PC-3 (cell line): ENCODE results near the gene SAA1. TPM values are rescaled to one million over a fixed set of nuclear protein-coding genes. Genes with fewer than 3 reads are reported as not detected.

Source experiments
- ATAC-seq: fragments of 200-7000 bp; cut with Tn5 transposase; 2 replicates; pipeline ENCODE4 v1.9.1; 2020; ENCODE audit warnings: mild to moderate bottlenecking, moderate library complexity
- BruUV-seq: library from RNA; stranded (reverse); fragments of 400-500 nt; replicated peaks from 2 replicates; lab custom pipeline; 2021; lab: Mats Ljungman, UMichigan
- CTCF ChIA-PET: fragments of 300-600 bp; sonication (Branson Sonifier 250); formaldehyde crosslinking; loops from one replicate; lab custom pipeline; 2022; ENCODE audit warnings: antibody characterized with exemption; lab: Charles Lee
- POLR2A ChIA-PET: fragments of 300-600 bp; sonication (Branson Sonifier 250); formaldehyde crosslinking; loops from one replicate; lab custom pipeline; 2022; ENCODE audit warnings: antibody characterized with exemption; ENCODE audit not compliant: unreplicated experiment; lab: Charles Lee
- DNase-seq: peaks from one replicate; pipeline ENCODE4 v3.0.0-alpha.2; 2015
- H2AFZ ChIP-seq: fragments of 300-600 bp; sonication (generic); 2 replicates; pipeline ENCODE4 v1.6.0; 2016; ENCODE audit warnings: antibody characterized with exemption, low read length
- H3F3A ChIP-seq: fragments of 300-600 bp; sonication (generic); one replicate; pipeline ENCODE4 v1.6.0; 2017; ENCODE audit warnings: antibody characterized with exemption, low read length, control low read depth, mild to moderate bottlenecking; ENCODE audit not compliant: unreplicated experiment
- H3K27ac ChIP-seq: fragments of 300-600 bp; sonication (generic); 2 replicates; pipeline ENCODE4 v1.5.1; 2016; ENCODE audit warnings: mild to moderate bottlenecking, low read length
- H3K27me3 ChIP-seq: fragments of 300-600 bp; sonication (generic); 2 replicates; pipeline ENCODE4 v1.6.1; 2016; ENCODE audit warnings: low read length, mixed read lengths
- H3K36me3 ChIP-seq: fragments of 300-600 bp; sonication (generic); 2 replicates; pipeline ENCODE4 v1.6.1; 2016; ENCODE audit warnings: low read depth, mixed run types, low read length, mixed read lengths
- H3K4me1 ChIP-seq: fragments of 300-600 bp; sonication (generic); 2 replicates; pipeline ENCODE4 v1.5.1; 2016; ENCODE audit warnings: low read length; ENCODE audit not compliant: insufficient read depth
- H3K4me2 ChIP-seq: fragments of 300-600 bp; sonication (generic); 2 replicates; pipeline ENCODE4 v1.6.0; 2016; ENCODE audit warnings: low read length
- H3K4me3 ChIP-seq: fragments of 300-600 bp; sonication (generic); 2 replicates; pipeline ENCODE4 v1.5.1; 2016; ENCODE audit warnings: mild to moderate bottlenecking, low read length, mixed read lengths
- H3K79me2 ChIP-seq: fragments of 300-600 bp; sonication (generic); 2 replicates; pipeline ENCODE4 v1.6.1; 2017; ENCODE audit warnings: low read length, mixed read lengths
- H3K9ac ChIP-seq: fragments of 300-600 bp; sonication (generic); 2 replicates; pipeline ENCODE4 v1.6.0; 2016; ENCODE audit warnings: mild to moderate bottlenecking, low read length
- H3K9me2 ChIP-seq: fragments of 300-600 bp; sonication (generic); replicated peaks from 2 replicates; pipeline ENCODE4 v1.6.1; 2016; ENCODE audit warnings: mixed run types, low read length, mixed read lengths
- H3K9me3 ChIP-seq: fragments of 300-600 bp; sonication (generic); 2 replicates; pipeline ENCODE4 v1.6.1; 2016; ENCODE audit warnings: low read length, mixed read lengths
- H4K20me1 ChIP-seq: fragments of 300-600 bp; sonication (generic); 2 replicates; pipeline ENCODE4 v1.6.1; 2016; ENCODE audit warnings: low read length, mixed read lengths
- EZH2 ChIP-seq: fragments of 300-600 bp; sonication (generic); IDR thresholded peaks from one replicate; pipeline ENCODE4 v1.6.1; 2017; ENCODE audit warnings: antibody characterized with exemption, mild to moderate bottlenecking, low read length; ENCODE audit not compliant: unreplicated experiment
- EZH2phosphoT487 ChIP-seq: fragments of 300-600 bp; sonication (generic); IDR thresholded peaks from 2 replicates; pipeline ENCODE4 v1.6.1; 2018; ENCODE audit warnings: mild to moderate bottlenecking, antibody characterized with exemption, low read length, borderline replicate concordance
- intact Hi-C: fragments of 100-400 bp; cut with micrococcal nuclease; formaldehyde crosslinking; loops from 2 replicates; pipeline ENCODE4 v1.9.0; 2023
- total RNA-seq: library from RNA; depleted of rRNA; stranded (reverse); fragments of >200 nt; gene quantifications from 2 replicates; pipeline ENCODE4 v1.2.3, GENCODE V29; 2014
- TF ChIP-seq, protein P1 (sequence below): fragments of 300-600 bp; sonication (generic); conservative IDR thresholded peaks from 2 replicates; pipeline ENCODE4 v1.5.1; 2017; ENCODE audit warnings: antibody characterized with exemption, low read depth, mild to moderate bottlenecking, low read length

The SAA1 gene
- total RNA-seq, 1 experiment from 2014 or later = not detected

DNA sequence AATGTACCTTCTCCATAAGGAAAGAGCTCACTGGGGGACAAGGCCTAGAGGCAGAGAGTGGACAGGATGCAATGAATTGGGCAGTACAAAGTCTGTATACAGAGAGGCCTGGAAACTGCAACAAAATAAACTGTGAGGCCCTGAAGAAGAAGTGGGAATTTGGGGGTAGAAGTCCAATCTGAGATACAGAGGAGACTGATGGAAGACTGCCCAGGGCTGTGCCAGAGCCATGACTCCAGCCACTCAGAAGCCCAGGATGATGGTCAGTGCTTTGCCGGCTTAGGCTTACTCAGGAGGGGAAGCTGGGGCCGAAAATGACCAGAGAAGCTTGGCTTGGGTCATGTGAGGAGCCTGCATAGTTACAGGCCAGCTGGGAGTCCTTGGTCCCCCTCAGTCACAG is 35.2 kb upstream of the SAA1 start:
- no peak overlapping the region for H3K27ac ChIP-seq
- intact Hi-C loops = no loop called here
- H3K4me2 ChIP-seq = no peak overlapping the region
- POLR2A ChIA-PET = no interaction called here
- CTCF ChIA-PET = no interaction called here
- H3K36me3 ChIP-seq = no peaks in the 10 kb centered on the region
- BruUV-seq = no TSS peak
- H3F3A ChIP-seq = no peaks in the 10 kb centered on the region
- no peak for DNase-seq
- no peak overlapping the region for H3K9ac ChIP-seq
- H3K4me1 ChIP-seq = no peaks in the 10 kb centered on the region
- TF ChIP-seq EZH2phosphoT487 = no peak
- no peak for TF ChIP-seq EZH2
- TF ChIP-seq, protein P1, sequence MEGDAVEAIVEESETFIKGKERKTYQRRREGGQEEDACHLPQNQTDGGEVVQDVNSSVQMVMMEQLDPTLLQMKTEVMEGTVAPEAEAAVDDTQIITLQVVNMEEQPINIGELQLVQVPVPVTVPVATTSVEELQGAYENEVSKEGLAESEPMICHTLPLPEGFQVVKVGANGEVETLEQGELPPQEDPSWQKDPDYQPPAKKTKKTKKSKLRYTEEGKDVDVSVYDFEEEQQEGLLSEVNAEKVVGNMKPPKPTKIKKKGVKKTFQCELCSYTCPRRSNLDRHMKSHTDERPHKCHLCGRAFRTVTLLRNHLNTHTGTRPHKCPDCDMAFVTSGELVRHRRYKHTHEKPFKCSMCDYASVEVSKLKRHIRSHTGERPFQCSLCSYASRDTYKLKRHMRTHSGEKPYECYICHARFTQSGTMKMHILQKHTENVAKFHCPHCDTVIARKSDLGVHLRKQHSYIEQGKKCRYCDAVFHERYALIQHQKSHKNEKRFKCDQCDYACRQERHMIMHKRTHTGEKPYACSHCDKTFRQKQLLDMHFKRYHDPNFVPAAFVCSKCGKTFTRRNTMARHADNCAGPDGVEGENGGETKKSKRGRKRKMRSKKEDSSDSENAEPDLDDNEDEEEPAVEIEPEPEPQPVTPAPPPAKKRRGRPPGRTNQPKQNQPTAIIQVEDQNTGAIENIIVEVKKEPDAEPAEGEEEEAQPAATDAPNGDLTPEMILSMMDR = no peak
- no peaks in the 10 kb centered on the region for H3K79me2 ChIP-seq
- H2AFZ ChIP-seq = no peak overlapping the region
- no peak overlapping the region for H3K4me3 ChIP-seq
- peaks cover 26% of the 10 kb centered on the region for H3K27me3 ChIP-seq
- H3K9me3 ChIP-seq = no peaks in the 10 kb centered on the region
- no peaks in the 10 kb centered on the region for H4K20me1 ChIP-seq
- no peaks in the 10 kb centered on the region for H3K9me2 ChIP-seq
- ATAC-seq = no peak

DNA sequence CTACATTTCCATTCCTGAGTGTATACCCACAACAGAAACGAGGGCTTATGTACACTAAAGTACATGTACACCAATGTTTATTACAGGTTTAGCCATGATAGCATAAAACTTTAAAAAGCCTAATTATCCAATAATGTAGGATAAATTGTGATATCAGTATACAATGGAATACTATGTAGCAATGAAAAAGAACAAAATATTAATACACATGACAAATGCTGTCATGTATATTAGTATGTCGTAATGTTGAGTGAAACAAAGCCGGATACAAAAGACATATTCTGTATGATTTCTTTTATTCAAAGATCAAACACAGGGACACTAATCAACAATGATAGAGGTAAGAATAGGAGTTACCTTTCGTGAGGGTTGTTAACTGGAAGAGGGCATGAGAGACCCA is 32.2 kb upstream of the SAA1 start:
- no peak overlapping the region for H3K4me3 ChIP-seq
- H3K27me3 ChIP-seq = peaks cover 39% of the 10 kb centered on the region
- ChIA-PET CTCF (no interaction called here), POLR2A (no interaction called here)
- BruUV-seq = no TSS peak
- DNase-seq = no peak
- no peak for ATAC-seq
- no peak overlapping the region for H3K4me2 ChIP-seq
- no peaks in the 10 kb centered on the region for H3K36me3 ChIP-seq
- no peaks in the 10 kb centered on the region for H3F3A ChIP-seq
- no peaks in the 10 kb centered on the region for H3K9me3 ChIP-seq
- no peak overlapping the region for H3K9ac ChIP-seq
- no peaks in the 10 kb centered on the region for H4K20me1 ChIP-seq
- no peak for TF ChIP-seq EZH2
- TF ChIP-seq EZH2phosphoT487 = no peak
- TF ChIP-seq, protein P1 = no peak
- no peak overlapping the region for H3K27ac ChIP-seq
- no peaks in the 10 kb centered on the region for H3K9me2 ChIP-seq
- intact Hi-C loops = no loop called here
- no peaks in the 10 kb centered on the region for H3K4me1 ChIP-seq
- no peaks in the 10 kb centered on the region for H3K79me2 ChIP-seq
- no peak overlapping the region for H2AFZ ChIP-seq

DNA sequence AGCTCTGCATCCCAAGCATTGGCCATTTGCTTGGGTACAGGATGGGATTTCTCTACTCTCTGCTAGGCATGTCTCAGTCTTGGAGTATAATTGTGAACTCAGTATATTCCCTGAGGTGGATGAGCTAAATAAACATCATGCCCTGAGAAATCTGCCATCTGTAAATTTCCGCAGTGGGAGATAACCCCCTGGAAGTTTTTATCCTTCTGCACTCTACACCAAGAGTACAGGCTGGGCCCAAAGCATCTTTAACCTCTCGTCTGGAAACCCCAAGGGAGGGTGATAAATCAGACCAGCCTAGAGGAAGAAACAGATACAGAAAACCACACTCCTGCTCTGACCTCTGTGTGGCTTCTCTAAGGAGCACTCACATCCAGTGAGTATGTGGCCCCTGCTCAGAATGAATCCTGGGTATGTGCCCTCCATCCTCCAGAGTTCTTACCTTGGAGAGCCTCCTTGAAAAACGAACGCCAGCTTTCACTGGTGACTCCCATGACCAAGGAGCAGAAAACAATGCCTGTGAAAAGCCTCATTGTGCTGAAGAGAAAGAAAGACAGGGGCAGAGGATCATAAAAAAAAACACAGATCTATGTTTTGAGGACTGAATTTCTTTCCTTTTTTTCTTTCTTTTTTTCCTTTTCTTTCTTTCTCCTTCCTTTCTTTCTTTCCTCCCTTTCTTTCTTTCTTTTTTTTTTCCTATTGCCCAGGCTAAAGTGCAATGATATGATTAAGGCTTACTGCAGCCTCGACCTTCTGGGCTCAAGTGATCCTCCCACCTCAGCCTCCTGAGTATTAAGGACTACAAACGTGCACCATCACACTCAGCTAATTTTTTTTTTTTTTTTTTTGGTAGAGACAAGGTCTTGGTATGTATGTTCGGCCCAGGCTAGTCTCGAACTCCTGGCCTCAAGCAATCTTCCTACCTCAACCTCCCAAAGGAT is 30.4 kb upstream of the SAA1 start:
- no TSS peak for BruUV-seq
- no peaks in the 10 kb centered on the region for H3K36me3 ChIP-seq
- H3K9me3 ChIP-seq = no peaks in the 10 kb centered on the region
- no peaks in the 10 kb centered on the region for H4K20me1 ChIP-seq
- CTCF ChIA-PET = interaction anchor here (0.6 kb wide), 1 partner anchor 291 kb away, joined by 3 read pairs; no protein-coding TSS in a partner anchor
- H3K27me3 ChIP-seq = peaks cover 54% of the 10 kb centered on the region
- no peaks in the 10 kb centered on the region for H3K9me2 ChIP-seq
- ATAC-seq (no peak), DNase-seq (no peak)
- H3K4me3 ChIP-seq = no peak overlapping the region
- TF ChIP-seq, protein P1 = no peak
- TF ChIP-seq EZH2 (no peak), EZH2phosphoT487 (no peak)
- H3K27ac ChIP-seq = no peak overlapping the region
- no peak overlapping the region for H3K9ac ChIP-seq
- no peak overlapping the region for H2AFZ ChIP-seq
- H3K4me2 ChIP-seq = no peak overlapping the region
- POLR2A ChIA-PET = no interaction called here
- no peaks in the 10 kb centered on the region for H3K4me1 ChIP-seq
- H3F3A ChIP-seq = no peaks in the 10 kb centered on the region
- no peaks in the 10 kb centered on the region for H3K79me2 ChIP-seq
- intact Hi-C loops = no loop called here
